MM.1S (cell line): ENCODE results near the gene MED13L.

Experiments used
- EZH2 ChIP-seq: fragments of 300-600 bp; sonication (generic); optimal IDR thresholded peaks from 2 replicates; pipeline ENCODE3; 2017; ENCODE audit warnings: low read depth, mild to moderate bottlenecking, antibody characterized with exemption, low read length, mixed read lengths
- TF ChIP-seq, protein P1 (sequence below): fragments of 300-600 bp; sonication (generic); IDR thresholded peaks from 2 replicates; pipeline ENCODE4 v1.5.1; 2016; ENCODE audit warnings: antibody characterized with exemption, low read length, mixed read lengths

DNA sequence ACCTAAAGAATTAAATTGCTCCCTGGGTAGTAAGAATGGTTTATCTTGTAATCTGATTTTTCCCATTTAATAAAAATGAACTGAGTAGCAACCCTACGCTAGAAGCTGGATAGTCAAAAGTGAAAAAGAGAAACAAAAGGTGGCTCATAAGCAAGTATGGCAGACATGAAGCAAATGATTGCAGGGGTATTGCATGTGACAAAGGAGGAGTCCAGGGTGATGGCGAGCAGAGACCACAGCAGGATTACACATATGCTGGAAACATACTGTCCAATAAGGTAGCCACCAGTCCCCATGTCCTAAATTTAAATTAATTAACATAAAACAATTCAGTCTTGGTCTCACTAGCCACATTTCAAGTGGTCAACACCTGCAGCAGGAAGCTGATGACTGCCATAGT lies 283.8 kb downstream of the MED13L start:
- no peak for TF ChIP-seq EZH2
- TF ChIP-seq, protein P1, sequence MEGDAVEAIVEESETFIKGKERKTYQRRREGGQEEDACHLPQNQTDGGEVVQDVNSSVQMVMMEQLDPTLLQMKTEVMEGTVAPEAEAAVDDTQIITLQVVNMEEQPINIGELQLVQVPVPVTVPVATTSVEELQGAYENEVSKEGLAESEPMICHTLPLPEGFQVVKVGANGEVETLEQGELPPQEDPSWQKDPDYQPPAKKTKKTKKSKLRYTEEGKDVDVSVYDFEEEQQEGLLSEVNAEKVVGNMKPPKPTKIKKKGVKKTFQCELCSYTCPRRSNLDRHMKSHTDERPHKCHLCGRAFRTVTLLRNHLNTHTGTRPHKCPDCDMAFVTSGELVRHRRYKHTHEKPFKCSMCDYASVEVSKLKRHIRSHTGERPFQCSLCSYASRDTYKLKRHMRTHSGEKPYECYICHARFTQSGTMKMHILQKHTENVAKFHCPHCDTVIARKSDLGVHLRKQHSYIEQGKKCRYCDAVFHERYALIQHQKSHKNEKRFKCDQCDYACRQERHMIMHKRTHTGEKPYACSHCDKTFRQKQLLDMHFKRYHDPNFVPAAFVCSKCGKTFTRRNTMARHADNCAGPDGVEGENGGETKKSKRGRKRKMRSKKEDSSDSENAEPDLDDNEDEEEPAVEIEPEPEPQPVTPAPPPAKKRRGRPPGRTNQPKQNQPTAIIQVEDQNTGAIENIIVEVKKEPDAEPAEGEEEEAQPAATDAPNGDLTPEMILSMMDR = no peak
